Activated naive CD4-positive, alpha-beta T cell treated with anti-CD3 and anti-CD28 coated beads, Interleukin-2, amount 50 U/mL, for 16 hours (primary cell): ENCODE measurements around the gene ZNF304.
A peak's percentile ranks its signal among the peaks of the same experiment; 100 is the strongest.
"Not testable (repeated sequence)": the region's sequence is repeated elsewhere in the genome, so short reads cannot be mapped to it uniquely, and the experiment has no call there.

Source experiments
- DNase-seq: peaks from one replicate; pipeline ENCODE4 v3.0.0-alpha.2; 2020

The ZNF304 gene

GRCh38 chr19:57362997-57363687, 12.1 kb downstream of the ZNF304 start, which contains the start of the genes TRAPPC2B and ZNF547:
TRAPPC2B (plus strand) TSS chr19:57363551; CDS start chr19:57364834, 1,283 bp downstream.
ZNF547 (plus strand) TSS chr19:57363551; CDS start chr19:57368556, 5,005 bp downstream.
- peak; percentile 98 for DNase-seq

- peak; percentile 16 for DNase-seq
These were observed 12.7 kb downstream of the ZNF304 start for GRCh38 chr19:57363688-57364181.

- no peak for DNase-seq
These were observed 15.7 kb downstream of the ZNF304 start for GRCh38 chr19:57366776-57367175.

- DNase-seq = no peak
These were observed 23.1 kb downstream of the ZNF304 start for GRCh38 chr19:57374179-57374578.

- not testable (repeated sequence) for DNase-seq
These were observed 23.6 kb downstream of the ZNF304 start for GRCh38 chr19:57374647-57375046.

- DNase-seq = no peak
These were observed 25.1 kb downstream of the ZNF304 start for GRCh38 chr19:57376151-57376550.

- no peak for DNase-seq
These were observed 26.6 kb downstream of the ZNF304 start for GRCh38 chr19:57377498-57378146.

GRCh38 chr19:57380923-57381322, 29.9 kb downstream of the ZNF304 start:
- no peak for DNase-seq

- no peak for DNase-seq
These were observed 31.9 kb downstream of the ZNF304 start for GRCh38 chr19:57382806-57383488.

- no peak for DNase-seq
These were observed 38.2 kb downstream of the ZNF304 start for GRCh38 chr19:57389194-57389729.

GRCh38 chr19:57389730-57390598, 38.9 kb downstream of the ZNF304 start, which contains the start of gene ZNF548:
ZNF548 (plus strand) TSS chr19:57389854; CDS start chr19:57390100, 246 bp downstream.
- peak; percentile 97 for DNase-seq

- DNase-seq = no peak
These were observed 44.6 kb downstream of the ZNF304 start for GRCh38 chr19:57395710-57396109.

- no peak for DNase-seq
These were observed 47.8 kb downstream of the ZNF304 start for GRCh38 chr19:57398868-57399267.

GRCh38 chr19:57403737-57404563, 52.9 kb downstream of the ZNF304 start:
- DNase-seq = no peak

- peak; percentile 74 for DNase-seq
These were observed 55.5 kb downstream of the ZNF304 start for GRCh38 chr19:57406516-57407123.
